ENCODE measurements around the gene PTOV1.

DNA sequence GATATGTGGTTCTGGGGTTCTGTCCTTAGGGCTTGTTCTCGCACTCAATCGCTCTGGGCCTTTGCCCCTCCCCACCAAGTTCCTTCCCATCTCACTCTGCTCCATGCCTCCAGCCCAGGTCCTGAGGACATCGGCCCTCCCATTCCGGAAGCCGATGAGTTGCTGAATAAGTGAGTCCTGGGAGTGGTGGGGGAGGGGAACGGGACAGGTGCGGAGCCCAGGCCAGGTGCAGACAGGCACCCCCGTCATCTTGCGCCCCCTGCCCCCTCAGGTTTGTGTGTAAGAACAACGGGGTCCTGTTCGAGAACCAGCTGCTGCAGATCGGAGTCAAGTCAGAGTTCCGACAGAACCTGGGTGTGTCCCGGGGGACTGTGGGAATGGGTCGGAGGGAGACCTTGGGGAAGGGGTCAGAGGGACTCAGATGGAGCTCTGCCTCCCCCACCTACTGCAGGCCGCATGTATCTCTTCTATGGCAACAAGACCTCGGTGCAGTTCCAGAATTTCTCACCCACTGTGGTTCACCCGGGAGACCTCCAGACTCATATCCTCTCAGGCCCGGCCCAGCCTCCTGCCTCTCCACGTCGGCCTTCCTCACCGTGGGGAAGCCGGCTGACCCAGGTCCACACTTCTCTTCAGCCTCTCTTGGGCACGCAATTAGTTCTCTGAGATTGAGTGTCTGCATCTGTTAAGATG, 48.0 kb upstream of the PTOV1 start:
- TF ChIP-seq GATA2 (IDR thresholded peaks at IDR 0.05; ENCODE audit: low read depth, low read length) (no peak), GATA3 (IDR thresholded peaks at IDR 0.05; ENCODE audit: low read depth, low read length) (no peak)

Data from SH-SY5Y (cell line).